ENCODE data around the gene DPP6.

DNA sequence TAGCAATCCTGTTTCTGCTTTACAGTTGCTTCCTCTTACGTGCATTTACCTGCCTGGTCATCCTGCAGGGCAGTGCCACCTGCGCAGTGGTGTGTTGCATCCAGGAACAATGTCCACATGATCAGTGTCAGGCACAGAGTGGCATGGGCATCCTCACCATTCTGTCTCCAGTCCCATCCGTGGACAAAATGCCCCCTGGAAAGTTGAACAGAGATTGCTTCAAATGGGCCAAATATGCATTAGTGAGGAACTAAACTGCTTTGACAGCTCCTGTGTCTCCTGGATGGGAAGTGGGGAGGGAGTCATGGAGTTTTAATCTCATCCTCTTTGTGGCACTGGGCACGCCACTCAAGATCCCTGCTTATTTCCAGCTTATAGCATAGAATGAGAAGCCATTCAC lies 151.8 kb downstream of the DPP6 start:
- TF ChIP-seq TAF1 (IDR thresholded peaks at IDR 0.05; ENCODE audit: low read depth, low read length) = no peak
- TF ChIP-seq POLR2A (IDR thresholded peaks at IDR 0.05; ENCODE audit: low read depth, low read length) = no peak
